Keratinocyte (primary cell): ENCODE data around the gene UNC79.

Experiments
- EZH2 ChIP-seq: IDR thresholded peaks from one replicate; pipeline ENCODE4 v1.6.1; 2012; ENCODE audit warnings: inconsistent platforms, mild to moderate bottlenecking, low read length, moderate library complexity
- TF ChIP-seq, protein P1 (sequence below), 3 experiments: IDR thresholded peaks in 1 of 3; conservative IDR thresholded peaks in 1 of 3; optimal IDR thresholded peaks in 1 of 3; 2 replicates in 2 of 3; 3 replicates in 1 of 3; pipeline versions ENCODE3 to v1.5.1; 2011; ENCODE audit warnings: low read length in 3 of 3, mild to moderate bottlenecking in 3 of 3, moderate library complexity in 2 of 3, control low read depth in 1 of 3, inconsistent platforms in 1 of 3; ENCODE audit not compliant: insufficient read depth in 2 of 3; ENCODE audit errors: extremely low read depth in 1 of 3

DNA sequence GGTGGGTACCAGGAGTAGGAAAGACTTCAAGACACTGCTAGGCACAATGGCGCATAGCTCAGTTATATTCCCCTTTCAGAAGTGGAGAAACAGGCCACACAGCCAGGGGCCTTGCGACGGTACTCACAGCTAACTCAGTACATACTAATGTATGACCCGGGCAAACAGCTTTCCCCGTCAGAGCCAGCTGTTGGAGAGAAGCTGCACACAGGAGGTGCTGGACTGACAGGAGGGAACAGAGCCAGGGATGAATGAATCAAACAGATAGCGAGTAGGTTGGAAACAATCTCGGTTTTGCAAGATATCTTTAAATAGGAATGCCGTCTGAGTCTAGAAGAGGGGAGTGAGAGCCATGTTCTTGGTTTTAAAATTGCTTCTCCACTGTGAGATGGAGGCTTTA, 312.0 kb downstream of the UNC79 start:
- TF ChIP-seq, protein P1, sequence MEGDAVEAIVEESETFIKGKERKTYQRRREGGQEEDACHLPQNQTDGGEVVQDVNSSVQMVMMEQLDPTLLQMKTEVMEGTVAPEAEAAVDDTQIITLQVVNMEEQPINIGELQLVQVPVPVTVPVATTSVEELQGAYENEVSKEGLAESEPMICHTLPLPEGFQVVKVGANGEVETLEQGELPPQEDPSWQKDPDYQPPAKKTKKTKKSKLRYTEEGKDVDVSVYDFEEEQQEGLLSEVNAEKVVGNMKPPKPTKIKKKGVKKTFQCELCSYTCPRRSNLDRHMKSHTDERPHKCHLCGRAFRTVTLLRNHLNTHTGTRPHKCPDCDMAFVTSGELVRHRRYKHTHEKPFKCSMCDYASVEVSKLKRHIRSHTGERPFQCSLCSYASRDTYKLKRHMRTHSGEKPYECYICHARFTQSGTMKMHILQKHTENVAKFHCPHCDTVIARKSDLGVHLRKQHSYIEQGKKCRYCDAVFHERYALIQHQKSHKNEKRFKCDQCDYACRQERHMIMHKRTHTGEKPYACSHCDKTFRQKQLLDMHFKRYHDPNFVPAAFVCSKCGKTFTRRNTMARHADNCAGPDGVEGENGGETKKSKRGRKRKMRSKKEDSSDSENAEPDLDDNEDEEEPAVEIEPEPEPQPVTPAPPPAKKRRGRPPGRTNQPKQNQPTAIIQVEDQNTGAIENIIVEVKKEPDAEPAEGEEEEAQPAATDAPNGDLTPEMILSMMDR (optimal IDR thresholded peaks at IDR 0.05 in 1 of 3, IDR thresholded peaks at IDR 0.05 in 1 of 3, conservative IDR thresholded peaks at IDR 0.05 in 1 of 3; ENCODE audit: extremely low read depth in 1 of 3, insufficient read depth in 2 of 3, low read length in 3 of 3) = no peak
- TF ChIP-seq EZH2 = no peak
